Left forelimb (tissue), 1 donor: ENCODE data around the gene API5.

ENCODE experiments used
- DNase-seq: peaks from one replicate; pipeline ENCODE4 v3.0.0-alpha.2; 2018; ENCODE audit warnings: low spot score

Gene API5

DNA sequence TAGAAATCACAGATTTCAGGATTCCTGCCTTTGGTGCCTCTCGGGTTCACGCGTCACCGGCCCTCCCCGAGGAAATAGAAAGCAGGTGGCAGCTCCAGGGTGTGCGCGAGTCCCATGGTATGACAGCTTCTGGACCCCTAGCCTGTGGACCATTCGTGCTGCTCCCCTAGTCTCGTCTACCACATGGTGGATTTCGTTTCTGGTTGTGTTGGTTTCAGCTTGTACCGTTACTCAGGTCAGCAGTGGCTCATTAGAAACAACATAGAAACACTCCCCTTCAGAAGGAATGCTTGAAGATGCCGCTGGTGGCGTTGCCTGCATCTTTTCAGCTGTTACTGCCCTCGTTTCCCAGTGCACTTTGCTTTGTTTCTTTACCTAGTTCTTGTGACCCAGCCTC, 47.6 kb downstream of the API5 start:
- peak; percentile 70 for DNase-seq

DNA sequence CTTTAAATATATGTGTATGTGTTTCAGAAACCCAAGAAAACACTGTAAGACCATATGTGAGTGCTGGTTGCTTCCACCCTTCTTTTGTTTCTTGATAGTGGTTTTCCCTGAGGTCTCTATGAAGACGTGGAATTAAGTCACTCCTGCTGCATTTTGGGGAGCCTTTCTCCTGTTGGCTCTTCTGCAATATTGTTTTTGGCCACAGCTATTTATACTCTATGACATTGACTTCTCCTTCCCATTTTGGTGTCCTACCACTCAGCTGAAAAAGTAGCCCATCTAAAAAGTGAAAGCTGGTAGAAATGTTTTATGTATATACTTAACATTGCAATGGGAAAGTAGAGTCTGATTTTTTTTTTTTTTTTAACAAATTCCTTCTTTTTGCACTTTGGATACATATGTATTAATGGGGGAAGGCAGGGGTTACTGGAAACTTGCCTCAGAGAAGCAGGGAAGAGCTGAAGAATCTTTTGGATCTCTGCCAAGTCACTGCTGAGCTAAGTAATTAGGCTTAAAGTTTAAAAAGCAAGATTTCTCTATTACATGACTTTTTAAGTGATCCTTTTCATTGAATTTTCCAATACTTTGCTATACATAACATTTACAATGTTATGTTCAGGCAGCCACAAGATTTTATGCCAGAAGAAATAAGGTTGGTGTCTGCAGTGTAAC, 48.7 kb downstream of the API5 start:
- DNase-seq: no peak

DNA sequence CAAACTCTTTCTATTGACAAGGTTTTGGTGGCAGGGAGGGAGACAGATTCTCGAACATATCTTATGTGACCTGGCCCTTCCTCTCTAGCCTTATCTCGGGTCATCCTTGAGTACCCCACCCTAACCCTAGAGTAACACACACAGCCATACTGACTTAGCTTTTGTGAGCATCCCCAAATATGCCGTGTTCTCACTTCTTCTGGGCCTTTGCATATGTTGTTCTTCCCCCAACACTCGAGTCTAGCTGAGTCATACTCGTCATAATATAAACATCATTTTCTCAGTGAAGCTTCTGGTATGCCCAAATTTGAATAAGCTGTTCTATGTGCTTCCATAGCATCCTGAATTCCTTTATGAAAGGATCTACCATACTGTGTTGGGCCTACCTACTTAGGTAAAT, 54.9 kb downstream of the API5 start:
- DNase-seq: no peak

DNA sequence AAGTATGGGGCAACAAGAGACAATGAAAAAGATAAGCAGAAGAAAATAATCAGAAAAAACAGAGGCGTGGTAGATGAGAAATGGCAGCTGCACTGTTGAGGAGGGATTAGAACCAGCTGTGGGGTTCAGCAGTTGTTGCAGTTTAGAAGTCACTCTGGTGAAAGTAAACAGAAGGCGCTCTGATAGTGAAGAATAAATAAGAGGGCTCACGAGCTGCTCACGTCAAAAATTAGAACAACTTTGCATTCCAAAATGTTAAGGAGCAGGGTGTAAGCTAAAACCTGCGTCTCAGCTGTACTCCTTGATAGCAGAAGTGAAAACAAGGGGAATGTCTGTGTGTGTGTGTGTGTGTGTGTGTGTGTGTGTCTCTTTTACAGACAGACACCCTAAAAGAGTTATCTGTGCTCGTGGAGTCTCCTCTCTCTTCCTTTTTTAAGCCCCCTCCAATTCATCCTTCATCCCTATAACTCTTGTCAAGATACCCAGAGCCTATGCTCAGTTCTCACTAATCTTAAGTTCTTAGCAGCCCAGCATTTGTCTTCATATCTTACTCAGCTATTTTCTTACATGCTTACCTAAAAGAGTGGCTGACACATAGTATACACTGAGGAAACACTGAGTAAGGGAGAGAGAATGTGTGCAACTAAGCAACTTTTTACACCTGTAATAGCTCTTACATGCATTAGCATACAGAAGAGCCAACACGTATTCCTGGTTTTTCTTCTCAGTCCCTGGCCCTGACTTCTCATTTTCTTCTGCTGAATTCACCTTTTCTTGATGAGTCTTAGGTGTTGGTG, 55.8 kb downstream of the API5 start:
- no peak for DNase-seq

DNA sequence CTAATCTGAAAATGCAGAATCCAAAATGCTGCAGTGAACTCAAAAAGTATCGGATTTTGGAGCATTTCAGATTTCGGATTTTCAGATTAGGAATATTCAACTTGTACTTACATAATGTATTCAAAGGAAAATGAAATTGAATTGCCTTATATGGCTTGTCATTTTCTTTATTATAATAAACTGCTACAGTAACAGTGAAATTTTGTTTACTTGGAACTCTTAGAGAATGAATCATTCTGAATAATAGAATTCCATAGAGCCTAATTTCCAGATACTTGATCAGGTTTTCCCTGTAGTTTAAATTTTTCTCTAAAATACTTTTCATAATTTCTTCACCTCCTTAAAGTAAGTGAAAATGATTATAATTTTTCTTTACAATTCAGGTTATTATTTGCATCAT, 64.3 kb downstream of the API5 start:
- DNase-seq: no peak

DNA sequence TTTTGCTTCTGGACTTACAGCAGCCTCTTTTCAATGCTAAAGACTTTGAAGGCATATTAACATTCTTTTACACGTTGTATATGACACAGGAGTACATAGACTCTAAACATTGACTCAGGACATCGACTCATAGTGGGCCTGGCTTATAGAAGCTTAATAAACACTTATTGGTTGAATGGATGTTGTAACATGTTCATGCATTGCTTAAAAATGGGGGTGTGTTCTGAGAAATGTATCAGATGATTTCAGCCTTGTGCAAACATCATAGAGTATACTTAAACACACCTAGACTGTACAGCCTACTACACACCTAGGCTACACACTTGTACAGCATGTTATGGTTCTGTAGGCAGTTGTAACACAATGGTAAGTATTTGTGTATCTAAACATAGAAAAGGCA, 64.8 kb downstream of the API5 start:
- no peak for DNase-seq

DNA sequence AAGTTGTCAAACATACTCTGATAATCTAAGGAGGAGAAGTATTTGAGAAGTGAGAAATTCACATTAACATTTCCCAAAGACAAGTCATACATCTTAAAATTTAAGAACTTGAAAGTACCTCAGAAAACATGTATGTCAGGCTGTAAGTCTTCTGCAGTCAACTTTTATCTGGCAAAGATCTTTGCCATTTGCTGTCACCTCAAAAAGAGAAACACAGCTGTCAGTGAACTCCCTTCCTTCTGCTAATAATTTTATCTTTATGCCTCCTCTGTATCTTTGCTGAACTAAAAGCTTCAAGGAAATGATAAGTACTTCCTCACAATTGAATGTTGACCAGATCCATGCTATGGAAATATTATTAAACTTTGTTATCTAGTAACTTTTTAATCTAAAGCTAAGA, 65.6 kb downstream of the API5 start:
- DNase-seq: no peak

DNA sequence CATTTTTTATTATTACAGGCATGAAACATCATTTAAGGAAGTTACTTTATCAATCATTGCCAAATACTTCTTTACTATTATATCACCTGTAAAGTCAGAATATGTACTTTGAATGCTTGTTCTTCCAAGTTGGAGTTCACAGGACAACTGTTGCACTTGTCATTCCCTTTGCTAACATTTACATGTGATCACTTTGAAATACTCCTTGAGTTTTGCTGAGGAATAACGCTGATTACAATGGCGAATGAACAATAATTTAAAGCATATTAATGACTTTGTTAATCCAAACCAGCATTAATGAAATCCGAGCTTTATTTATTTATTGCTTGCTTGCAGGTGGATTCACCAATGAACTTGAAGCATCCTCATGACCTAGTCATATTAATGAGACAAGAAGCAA, 67.1 kb downstream of the API5 start:
- DNase-seq: no peak

DNA sequence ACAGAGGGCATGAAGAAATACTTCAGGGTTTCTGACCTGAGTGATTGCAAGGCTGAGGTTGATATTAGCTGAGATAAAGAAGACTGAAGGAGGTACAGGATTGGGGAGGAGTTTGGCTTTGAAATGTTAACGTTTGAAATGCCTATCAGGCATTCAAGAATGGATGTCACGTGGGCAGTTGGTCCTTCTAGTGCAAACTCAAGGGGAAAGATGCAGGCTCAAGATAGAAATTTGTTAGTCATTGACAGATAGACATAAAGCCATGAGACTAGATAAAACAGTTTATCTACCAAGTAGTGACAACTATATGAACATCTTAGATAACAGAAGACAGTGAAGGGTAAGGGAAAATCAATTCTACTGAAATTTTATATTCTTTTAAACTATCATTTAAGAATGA, 70.0 kb downstream of the API5 start:
- DNase-seq: no peak

DNA sequence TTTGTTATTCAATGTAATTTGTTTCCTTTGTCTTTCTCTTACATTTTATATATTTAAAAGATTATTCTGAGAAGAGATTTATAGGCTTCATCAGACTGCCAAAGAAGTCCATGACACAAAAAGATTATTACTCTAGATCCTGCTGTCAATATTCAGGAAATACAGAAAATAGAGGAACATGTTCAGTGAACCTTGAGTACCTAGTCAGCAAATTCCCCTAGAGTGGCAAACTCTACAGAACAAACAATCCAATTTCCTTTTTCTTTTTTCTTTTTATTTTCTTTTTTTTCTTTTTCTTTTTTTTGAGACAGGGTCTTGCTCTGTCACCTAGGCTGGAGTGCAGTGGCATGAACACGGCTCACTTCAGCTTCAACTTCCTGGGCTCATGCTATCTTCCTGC, 70.8 kb downstream of the API5 start:
- no peak for DNase-seq

DNA sequence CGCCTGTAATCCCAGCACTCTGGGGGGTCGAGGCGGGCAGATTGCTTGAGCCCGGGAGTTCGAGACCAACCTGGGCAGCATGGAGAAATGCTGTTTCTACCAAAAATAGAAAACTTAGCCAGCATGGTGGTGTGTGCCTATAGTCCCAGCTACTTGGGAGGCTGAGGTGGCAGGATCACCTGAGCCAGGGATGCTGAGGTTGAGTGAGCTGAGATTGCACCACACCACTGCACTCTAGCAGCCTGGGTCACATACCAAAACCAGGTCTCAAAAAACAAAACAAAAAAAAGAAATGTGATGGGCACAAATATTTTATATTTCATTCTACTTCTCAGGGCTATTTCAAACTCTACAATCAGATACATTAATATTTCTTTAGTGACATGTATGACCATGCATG, 72.6 kb downstream of the API5 start:
- no peak for DNase-seq

DNA sequence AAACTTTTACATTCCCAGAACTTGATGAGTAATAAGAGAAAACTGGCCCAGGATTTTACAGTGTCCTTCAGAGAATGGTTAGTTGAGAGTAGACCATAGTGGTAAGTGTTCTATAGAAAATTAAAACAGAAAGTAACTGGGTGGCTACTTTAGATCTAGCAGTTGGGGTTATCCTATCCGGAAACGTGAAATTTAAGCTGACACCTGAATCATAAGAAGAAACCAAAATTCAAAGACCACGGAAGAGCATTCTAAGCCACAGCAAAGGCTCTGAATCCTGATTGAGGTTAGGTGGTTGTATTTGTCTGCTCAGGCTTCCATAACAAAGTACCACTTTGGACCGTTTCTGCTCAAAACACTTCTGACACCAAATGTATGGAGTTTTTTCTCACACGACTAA, 80.9 kb downstream of the API5 start:
- DNase-seq: no peak

DNA sequence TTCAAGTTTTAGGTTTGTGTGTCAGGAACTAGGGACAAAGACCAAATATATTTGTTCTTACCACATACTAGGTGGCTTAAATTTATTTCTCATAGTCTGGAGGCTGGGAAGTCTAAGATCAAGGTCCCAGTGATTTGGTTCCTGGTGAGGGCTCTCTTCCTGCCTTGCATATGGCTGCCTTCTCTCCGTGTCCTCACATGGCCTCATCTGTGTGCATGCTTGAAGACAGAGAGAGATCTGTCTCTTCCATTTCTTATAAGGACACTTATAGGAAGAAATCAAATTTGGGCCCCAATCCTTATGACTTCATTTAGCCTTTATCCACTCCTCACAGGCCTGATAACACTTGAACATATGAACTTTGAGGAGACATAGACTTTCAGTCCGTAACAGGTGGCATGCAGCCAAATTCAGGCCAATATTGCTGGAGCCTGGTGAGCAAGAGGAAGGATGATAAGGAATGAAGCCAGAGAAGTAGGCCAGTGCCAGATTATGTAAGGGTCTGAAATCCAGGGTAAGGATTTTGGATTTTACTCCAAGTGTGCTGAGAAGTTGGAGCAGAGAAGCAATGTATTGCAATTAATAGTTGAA, 82.1 kb downstream of the API5 start:
- DNase-seq: no peak
